Breast epithelium (tissue), 3 donors: Measurements from ENCODE around the gene SUGP2.

Source experiments
- POLR2A ChIP-seq: fragments of 450-650 bp; IDR thresholded peaks from one replicate; pipeline ENCODE4 v1.6.1; 2016; ENCODE audit warnings: antibody characterized with exemption, mild to moderate bottlenecking, moderate library complexity
- TF ChIP-seq, protein P1 (sequence below), 3 donors: fragments of 450-650 bp; IDR thresholded peaks; one replicate each; pipeline ENCODE4 v1.5.1; 2016 to 2017; ENCODE audit warnings: antibody characterized with exemption in 3 of 3, mild to moderate bottlenecking in 3 of 3, moderate library complexity in 3 of 3

DNA sequence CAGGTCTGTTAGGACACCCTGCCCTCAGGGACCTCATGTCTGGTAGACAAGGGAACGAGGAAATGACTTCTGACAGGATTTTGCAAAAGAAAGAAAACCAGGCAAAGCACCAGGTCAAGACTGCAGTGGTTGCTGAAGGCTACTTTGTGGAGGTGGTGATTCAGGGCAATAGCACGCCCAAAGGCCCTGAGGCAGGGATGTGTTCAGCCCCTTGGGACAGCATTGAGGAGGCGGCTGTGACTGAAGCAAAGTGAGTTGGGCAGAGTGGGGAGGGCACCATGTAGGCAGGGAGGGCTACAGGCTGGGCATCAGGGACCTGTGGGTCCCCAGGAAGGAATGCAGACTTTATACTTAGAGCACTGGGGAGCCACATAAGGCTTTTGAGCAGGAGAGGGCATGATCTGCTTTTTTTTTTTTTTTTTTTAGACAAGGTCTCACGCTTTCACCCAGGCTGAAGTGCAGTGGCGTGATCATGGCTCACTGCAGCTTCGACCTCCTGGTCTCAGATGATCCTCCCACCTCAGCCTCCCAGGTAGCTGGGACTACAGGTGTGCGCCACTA lies 81.5 kb downstream of the SUGP2 start:
- TF ChIP-seq, protein P1, sequence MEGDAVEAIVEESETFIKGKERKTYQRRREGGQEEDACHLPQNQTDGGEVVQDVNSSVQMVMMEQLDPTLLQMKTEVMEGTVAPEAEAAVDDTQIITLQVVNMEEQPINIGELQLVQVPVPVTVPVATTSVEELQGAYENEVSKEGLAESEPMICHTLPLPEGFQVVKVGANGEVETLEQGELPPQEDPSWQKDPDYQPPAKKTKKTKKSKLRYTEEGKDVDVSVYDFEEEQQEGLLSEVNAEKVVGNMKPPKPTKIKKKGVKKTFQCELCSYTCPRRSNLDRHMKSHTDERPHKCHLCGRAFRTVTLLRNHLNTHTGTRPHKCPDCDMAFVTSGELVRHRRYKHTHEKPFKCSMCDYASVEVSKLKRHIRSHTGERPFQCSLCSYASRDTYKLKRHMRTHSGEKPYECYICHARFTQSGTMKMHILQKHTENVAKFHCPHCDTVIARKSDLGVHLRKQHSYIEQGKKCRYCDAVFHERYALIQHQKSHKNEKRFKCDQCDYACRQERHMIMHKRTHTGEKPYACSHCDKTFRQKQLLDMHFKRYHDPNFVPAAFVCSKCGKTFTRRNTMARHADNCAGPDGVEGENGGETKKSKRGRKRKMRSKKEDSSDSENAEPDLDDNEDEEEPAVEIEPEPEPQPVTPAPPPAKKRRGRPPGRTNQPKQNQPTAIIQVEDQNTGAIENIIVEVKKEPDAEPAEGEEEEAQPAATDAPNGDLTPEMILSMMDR (IDR thresholded peaks at IDR 0.05) = no peak
- TF ChIP-seq POLR2A = no peak
